ENCODE measurements around the gene SIGLEC10. TPM values are rescaled to one million over a fixed set of nuclear protein-coding genes. Genes with fewer than 3 reads are reported as not detected.

The SIGLEC10 gene
- total RNA-seq, 1 donor from 2014 or later = not detected

- TF ChIP-seq CTCF (IDR thresholded peaks at IDR 0.05; ENCODE audit: unreplicated experiment) = no peak
- DNase-seq (ENCODE audit: low spot score, unreplicated experiment) = no peak
- no peaks in the 10 kb centered on the region for H3K4me1 Mint-ChIP-seq (ENCODE audit: low read depth)
- H3K27ac Mint-ChIP-seq = no peak overlapping the region
- H3K4me3 Mint-ChIP-seq (ENCODE audit: low read depth) = peak overlapping the region; percentile 69
- H3K9me3 Mint-ChIP-seq (ENCODE audit: low read depth) = no peaks in the 10 kb centered on the region
- H3K36me3 Mint-ChIP-seq (ENCODE audit: insufficient read depth) = no peaks in the 10 kb centered on the region
- H3K27me3 Mint-ChIP-seq = peaks cover 30% of the 10 kb centered on the region
Measured at GRCh38 chr19:51460164-51460992, 42.9 kb upstream of the SIGLEC10 start.

GRCh38 chr19:51458899-51459505, 41.6 kb upstream of the SIGLEC10 start:
- no peaks in the 10 kb centered on the region for H3K4me1 Mint-ChIP-seq (ENCODE audit: low read depth)
- TF ChIP-seq CTCF (IDR thresholded peaks at IDR 0.05; ENCODE audit: unreplicated experiment) = no peak

GRCh38 chr19:51458051-51458645, 40.7 kb upstream of the SIGLEC10 start, which contains the start of gene SIGLEC8:
SIGLEC8 (minus strand) TSS chr19:51458454; CDS start chr19:51458387, 67 bp downstream.
- no peak within 1 kb of the TSS for H3K4me3 Mint-ChIP-seq (ENCODE audit: low read depth)
- H3K4me1 Mint-ChIP-seq (ENCODE audit: low read depth) = no peaks in the 10 kb centered on the region
- no peaks in the 10 kb centered on the region for H3K9me3 Mint-ChIP-seq (ENCODE audit: low read depth)
- no peak for TF ChIP-seq CTCF (IDR thresholded peaks at IDR 0.05; ENCODE audit: unreplicated experiment)
- no peaks in the 10 kb centered on the region for H3K36me3 Mint-ChIP-seq (ENCODE audit: insufficient read depth)
- no peak for DNase-seq (ENCODE audit: low spot score, unreplicated experiment)
- no peak within 1 kb of the TSS for H3K27ac Mint-ChIP-seq
- H3K27me3 Mint-ChIP-seq = peaks cover 22% of the 10 kb centered on the region

More at GRCh38 chr19:51458899-51459505, 41.6 kb upstream of the SIGLEC10 start:
- Mint-ChIP-seq H3K27ac (no peak overlapping the region), H3K36me3 (ENCODE audit: insufficient read depth) (no peaks in the 10 kb centered on the region), H3K9me3 (ENCODE audit: low read depth) (no peaks in the 10 kb centered on the region), H3K27me3 (peaks cover 23% of the 10 kb centered on the region), H3K4me3 (ENCODE audit: low read depth) (no peak overlapping the region)
- no peak for DNase-seq (ENCODE audit: low spot score, unreplicated experiment)

DNA sequence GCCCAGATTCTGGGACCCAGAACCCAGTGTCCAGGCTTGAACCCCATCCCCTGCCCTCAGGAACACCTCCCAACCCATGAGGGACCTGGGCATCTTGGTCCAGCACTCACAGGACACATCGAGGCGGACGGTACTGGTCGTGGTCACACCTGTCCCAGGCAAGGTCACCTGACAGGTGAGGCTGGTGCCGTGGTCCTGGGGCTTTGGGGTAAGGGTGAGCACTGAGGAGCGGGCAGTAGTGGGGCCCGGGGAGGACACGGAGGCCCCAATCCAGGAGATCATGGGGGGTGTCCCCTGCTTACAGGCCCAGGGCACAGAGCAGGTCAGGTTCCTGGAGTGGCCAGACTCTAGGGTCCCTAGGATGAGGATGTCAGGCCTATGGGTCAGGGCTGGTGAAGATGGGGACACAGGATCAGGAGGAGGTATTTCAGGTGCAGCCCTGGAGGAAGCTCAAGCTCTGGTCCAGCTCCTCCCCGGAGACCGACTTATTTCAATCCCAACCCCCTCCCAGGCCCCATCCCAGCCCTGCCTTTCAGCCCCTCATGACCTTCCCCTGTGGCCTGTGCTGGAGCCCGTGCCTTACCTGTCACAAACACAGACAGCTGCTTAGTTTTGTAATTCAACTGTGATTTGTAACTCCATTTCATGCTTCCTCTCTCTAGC, 40.0 kb upstream of the SIGLEC10 start:
- Mint-ChIP-seq H3K27me3 (peaks cover 17% of the 10 kb centered on the region), H3K4me3 (ENCODE audit: low read depth) (no peak overlapping the region), H3K36me3 (ENCODE audit: insufficient read depth) (no peaks in the 10 kb centered on the region), H3K9me3 (ENCODE audit: low read depth) (no peaks in the 10 kb centered on the region), H3K4me1 (ENCODE audit: low read depth) (no peaks in the 10 kb centered on the region), H3K27ac (no peak overlapping the region)
- no peak for DNase-seq (ENCODE audit: low spot score, unreplicated experiment)
- TF ChIP-seq CTCF (IDR thresholded peaks at IDR 0.05; ENCODE audit: unreplicated experiment) = no peak

All from progenitor cell of endocrine pancreas (in vitro differentiated cells).